ENCODE results near the gene PIPOX. TPM values are rescaled to one million over a fixed set of nuclear protein-coding genes. Genes with fewer than 3 reads are reported as not detected.

Gene PIPOX
- total and polyA plus RNA-seq, 2 of the 13 experiments (the other 11 are each of a cell fraction or from before 2014, with no cell fraction given) = 87.3 to 154 TPM

DNA sequence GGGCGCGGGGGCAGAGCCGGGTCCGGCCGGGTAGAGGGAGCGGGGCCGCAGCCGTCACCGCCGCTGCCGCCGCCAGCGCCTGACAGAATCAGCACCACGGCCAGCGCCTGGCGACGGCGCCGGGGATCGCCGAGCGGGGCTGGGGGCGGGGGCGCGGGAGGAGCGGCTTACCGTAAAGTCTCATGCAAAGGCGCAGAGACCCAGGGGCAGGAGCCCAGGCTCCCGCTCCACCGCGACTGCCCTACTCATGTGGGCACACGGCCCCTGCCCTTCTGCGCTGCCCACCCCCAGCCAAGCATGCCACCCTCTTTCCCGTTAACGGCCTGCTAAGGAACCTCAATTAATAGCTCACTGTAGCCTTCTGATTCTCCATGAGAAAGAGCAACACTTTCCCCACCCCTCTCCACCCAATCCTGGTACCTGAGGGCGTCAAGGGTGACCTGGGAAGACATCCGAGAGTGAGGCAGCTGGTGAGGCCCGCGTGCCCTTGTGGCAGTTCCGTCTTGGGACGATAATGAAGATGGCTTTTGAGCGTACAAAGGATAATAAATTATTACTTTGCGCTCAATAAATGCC, 36.9 kb upstream of the PIPOX start, which contains the start of gene SEZ6 (continued):
- TF ChIP-seq, protein P1, sequence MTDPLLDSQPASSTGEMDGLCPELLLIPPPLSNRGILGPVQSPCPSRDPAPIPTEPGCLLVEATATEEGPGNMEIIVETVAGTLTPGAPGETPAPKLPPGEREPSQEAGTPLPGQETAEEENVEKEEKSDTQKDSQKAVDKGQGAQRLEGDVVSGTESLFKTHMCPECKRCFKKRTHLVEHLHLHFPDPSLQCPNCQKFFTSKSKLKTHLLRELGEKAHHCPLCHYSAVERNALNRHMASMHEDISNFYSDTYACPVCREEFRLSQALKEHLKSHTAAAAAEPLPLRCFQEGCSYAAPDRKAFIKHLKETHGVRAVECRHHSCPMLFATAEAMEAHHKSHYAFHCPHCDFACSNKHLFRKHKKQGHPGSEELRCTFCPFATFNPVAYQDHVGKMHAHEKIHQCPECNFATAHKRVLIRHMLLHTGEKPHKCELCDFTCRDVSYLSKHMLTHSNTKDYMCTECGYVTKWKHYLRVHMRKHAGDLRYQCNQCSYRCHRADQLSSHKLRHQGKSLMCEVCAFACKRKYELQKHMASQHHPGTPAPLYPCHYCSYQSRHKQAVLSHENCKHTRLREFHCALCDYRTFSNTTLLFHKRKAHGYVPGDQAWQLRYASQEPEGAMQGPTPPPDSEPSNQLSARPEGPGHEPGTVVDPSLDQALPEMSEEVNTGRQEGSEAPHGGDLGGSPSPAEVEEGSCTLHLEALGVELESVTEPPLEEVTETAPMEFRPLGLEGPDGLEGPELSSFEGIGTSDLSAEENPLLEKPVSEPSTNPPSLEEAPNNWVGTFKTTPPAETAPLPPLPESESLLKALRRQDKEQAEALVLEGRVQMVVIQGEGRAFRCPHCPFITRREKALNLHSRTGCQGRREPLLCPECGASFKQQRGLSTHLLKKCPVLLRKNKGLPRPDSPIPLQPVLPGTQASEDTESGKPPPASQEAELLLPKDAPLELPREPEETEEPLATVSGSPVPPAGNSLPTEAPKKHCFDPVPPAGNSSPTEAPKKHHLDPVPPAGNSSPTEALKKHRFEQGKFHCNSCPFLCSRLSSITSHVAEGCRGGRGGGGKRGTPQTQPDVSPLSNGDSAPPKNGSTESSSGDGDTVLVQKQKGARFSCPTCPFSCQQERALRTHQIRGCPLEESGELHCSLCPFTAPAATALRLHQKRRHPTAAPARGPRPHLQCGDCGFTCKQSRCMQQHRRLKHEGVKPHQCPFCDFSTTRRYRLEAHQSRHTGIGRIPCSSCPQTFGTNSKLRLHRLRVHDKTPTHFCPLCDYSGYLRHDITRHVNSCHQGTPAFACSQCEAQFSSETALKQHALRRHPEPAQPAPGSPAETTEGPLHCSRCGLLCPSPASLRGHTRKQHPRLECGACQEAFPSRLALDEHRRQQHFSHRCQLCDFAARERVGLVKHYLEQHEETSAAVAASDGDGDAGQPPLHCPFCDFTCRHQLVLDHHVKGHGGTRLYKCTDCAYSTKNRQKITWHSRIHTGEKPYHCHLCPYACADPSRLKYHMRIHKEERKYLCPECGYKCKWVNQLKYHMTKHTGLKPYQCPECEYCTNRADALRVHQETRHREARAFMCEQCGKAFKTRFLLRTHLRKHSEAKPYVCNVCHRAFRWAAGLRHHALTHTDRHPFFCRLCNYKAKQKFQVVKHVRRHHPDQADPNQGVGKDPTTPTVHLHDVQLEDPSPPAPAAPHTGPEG (CRISPR knock-in tag; IDR thresholded peaks at IDR 0.05) = peak; percentile 92
- TF ChIP-seq EHMT2 (IDR thresholded peaks at IDR 0.05; ENCODE audit: borderline replicate concordance, low read depth, low read length) (no peak), ZBTB3 (CRISPR knock-in tag; IDR thresholded peaks at IDR 0.05; ENCODE audit: borderline replicate concordance, low read depth) (no peak; the same call in 1 of the 2 replicates), NCOA5 (CRISPR knock-in tag; IDR thresholded peaks at IDR 0.05) (no peak), ZNF737 (CRISPR knock-in tag; IDR thresholded peaks at IDR 0.05; ENCODE audit: borderline replicate concordance) (no peak), ZNF749 (CRISPR knock-in tag; IDR thresholded peaks at IDR 0.05; ENCODE audit: borderline replicate concordance) (peak; percentile 88; the same call in 1 of the 2 replicates), ZNF547 (CRISPR knock-in tag; IDR thresholded peaks at IDR 0.05) (peak; percentile 89)
- TF ChIP-seq, protein P2, sequence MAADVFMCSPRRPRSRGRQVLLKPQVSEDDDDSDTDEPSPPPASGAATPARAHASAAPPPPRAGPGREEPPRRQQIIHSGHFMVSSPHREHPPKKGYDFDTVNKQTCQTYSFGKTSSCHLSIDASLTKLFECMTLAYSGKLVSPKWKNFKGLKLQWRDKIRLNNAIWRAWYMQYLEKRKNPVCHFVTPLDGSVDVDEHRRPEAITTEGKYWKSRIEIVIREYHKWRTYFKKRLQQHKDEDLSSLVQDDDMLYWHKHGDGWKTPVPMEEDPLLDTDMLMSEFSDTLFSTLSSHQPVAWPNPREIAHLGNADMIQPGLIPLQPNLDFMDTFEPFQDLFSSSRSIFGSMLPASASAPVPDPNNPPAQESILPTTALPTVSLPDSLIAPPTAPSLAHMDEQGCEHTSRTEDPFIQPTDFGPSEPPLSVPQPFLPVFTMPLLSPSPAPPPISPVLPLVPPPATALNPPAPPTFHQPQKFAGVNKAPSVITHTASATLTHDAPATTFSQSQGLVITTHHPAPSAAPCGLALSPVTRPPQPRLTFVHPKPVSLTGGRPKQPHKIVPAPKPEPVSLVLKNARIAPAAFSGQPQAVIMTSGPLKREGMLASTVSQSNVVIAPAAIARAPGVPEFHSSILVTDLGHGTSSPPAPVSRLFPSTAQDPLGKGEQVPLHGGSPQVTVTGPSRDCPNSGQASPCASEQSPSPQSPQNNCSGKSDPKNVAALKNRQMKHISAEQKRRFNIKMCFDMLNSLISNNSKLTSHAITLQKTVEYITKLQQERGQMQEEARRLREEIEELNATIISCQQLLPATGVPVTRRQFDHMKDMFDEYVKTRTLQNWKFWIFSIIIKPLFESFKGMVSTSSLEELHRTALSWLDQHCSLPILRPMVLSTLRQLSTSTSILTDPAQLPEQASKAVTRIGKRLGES (CRISPR knock-in tag; IDR thresholded peaks at IDR 0.05; ENCODE audit: borderline replicate concordance) = peak; percentile 93; the same call in 1 of the 2 replicates
- TF ChIP-seq, protein P3, sequence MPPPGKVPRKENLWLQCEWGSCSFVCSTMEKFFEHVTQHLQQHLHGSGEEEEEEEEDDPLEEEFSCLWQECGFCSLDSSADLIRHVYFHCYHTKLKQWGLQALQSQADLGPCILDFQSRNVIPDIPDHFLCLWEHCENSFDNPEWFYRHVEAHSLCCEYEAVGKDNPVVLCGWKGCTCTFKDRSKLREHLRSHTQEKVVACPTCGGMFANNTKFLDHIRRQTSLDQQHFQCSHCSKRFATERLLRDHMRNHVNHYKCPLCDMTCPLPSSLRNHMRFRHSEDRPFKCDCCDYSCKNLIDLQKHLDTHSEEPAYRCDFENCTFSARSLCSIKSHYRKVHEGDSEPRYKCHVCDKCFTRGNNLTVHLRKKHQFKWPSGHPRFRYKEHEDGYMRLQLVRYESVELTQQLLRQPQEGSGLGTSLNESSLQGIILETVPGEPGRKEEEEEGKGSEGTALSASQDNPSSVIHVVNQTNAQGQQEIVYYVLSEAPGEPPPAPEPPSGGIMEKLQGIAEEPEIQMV (CRISPR knock-in tag; IDR thresholded peaks at IDR 0.05; ENCODE audit: low read depth) = peak; percentile 89; the same call in 1 of the 2 replicates
- TF ChIP-seq, protein P4, sequence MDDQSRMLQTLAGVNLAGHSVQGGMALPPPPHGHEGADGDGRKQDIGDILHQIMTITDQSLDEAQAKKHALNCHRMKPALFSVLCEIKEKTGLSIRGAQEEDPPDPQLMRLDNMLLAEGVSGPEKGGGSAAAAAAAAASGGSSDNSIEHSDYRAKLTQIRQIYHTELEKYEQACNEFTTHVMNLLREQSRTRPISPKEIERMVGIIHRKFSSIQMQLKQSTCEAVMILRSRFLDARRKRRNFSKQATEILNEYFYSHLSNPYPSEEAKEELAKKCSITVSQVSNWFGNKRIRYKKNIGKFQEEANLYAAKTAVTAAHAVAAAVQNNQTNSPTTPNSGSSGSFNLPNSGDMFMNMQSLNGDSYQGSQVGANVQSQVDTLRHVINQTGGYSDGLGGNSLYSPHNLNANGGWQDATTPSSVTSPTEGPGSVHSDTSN (CRISPR knock-in tag; IDR thresholded peaks at IDR 0.05; ENCODE audit: borderline replicate concordance) = peak; percentile 92; the same call in 1 of the 2 replicates
- TF ChIP-seq, protein P5, sequence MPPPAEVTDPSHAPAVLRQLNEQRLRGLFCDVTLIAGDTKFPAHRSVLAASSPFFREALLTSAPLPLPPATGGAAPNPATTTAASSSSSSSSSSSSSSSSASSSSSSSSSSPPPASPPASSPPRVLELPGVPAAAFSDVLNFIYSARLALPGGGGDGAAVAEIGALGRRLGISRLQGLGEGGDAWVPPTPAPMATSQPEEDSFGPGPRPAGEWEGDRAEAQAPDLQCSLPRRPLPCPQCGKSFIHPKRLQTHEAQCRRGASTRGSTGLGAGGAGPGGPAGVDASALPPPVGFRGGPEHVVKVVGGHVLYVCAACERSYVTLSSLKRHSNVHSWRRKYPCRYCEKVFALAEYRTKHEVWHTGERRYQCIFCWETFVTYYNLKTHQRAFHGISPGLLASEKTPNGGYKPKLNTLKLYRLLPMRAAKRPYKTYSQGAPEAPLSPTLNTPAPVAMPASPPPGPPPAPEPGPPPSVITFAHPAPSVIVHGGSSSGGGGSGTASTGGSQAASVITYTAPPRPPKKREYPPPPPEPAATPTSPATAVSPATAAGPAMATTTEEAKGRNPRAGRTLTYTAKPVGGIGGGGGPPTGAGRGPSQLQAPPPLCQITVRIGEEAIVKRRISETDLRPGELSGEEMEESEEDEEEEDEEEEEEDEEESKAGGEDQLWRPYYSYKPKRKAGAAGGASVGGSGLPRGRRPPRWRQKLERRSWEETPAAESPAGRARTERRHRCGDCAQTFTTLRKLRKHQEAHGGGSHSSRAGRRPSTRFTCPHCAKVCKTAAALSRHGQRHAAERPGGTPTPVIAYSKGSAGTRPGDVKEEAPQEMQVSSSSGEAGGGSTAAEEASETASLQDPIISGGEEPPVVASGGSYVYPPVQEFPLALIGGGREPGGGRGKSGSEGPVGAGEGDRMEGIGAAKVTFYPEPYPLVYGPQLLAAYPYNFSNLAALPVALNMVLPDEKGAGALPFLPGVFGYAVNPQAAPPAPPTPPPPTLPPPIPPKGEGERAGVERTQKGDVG (CRISPR knock-in tag; IDR thresholded peaks at IDR 0.05; ENCODE audit: borderline replicate concordance) = no peak
